Hepatocyte (in vitro differentiated cells): Measurements from ENCODE around the gene WDR81.

Experiments used
- CTCF ChIP-seq: fragments of 200-600 bp; sonication (generic); IDR thresholded peaks from 2 replicates; pipeline ENCODE4 v1.5.1; 2016; ENCODE audit warnings: antibody characterized with exemption, mild to moderate bottlenecking; ENCODE audit not compliant: poor library complexity
- EZH2 ChIP-seq: fragments of 200-600 bp; sonication (generic); IDR thresholded peaks from 2 replicates; pipeline ENCODE4 v1.6.1; 2016; ENCODE audit warnings: antibody characterized with exemption, mild to moderate bottlenecking, borderline replicate concordance
- EZH2phosphoT487 ChIP-seq: fragments of 200-600 bp; sonication (generic); IDR thresholded peaks from one replicate; pipeline ENCODE4 v1.6.1; 2018; ENCODE audit warnings: antibody characterized with exemption, mild to moderate bottlenecking, low read depth, moderate library complexity; ENCODE audit not compliant: unreplicated experiment, severe bottlenecking

GRCh38 chr17:1727258-1727789 lies 2.8 kb downstream of the WDR81 start:
- TF ChIP-seq CTCF (no peak), EZH2phosphoT487 (no peak), EZH2 (no peak)
